Forelimb muscle (tissue), 1 donor: Measurements from ENCODE around the gene ABI1. TPM values are rescaled to one million over a fixed set of nuclear protein-coding genes. Genes with fewer than 3 reads are reported as not detected.
"Not testable (repeated sequence)": the region's sequence is repeated elsewhere in the genome, so short reads cannot be mapped to it uniquely, and the experiment has no call there.

Source experiments
- DNase-seq: peaks from one replicate; pipeline ENCODE4 v3.0.0-alpha.2; 2013; ENCODE audit warnings: low read depth
- polyA plus RNA-seq: library from polyadenylated mRNA; unstranded; fragments of 120-200 nt; gene quantifications from one replicate; pipeline ENCODE4 v1.2.1, GENCODE V29; 2013; ENCODE audit not compliant: insufficient read length

ABI1 gene
- 43.9 TPM for polyA plus RNA-seq

DNA sequence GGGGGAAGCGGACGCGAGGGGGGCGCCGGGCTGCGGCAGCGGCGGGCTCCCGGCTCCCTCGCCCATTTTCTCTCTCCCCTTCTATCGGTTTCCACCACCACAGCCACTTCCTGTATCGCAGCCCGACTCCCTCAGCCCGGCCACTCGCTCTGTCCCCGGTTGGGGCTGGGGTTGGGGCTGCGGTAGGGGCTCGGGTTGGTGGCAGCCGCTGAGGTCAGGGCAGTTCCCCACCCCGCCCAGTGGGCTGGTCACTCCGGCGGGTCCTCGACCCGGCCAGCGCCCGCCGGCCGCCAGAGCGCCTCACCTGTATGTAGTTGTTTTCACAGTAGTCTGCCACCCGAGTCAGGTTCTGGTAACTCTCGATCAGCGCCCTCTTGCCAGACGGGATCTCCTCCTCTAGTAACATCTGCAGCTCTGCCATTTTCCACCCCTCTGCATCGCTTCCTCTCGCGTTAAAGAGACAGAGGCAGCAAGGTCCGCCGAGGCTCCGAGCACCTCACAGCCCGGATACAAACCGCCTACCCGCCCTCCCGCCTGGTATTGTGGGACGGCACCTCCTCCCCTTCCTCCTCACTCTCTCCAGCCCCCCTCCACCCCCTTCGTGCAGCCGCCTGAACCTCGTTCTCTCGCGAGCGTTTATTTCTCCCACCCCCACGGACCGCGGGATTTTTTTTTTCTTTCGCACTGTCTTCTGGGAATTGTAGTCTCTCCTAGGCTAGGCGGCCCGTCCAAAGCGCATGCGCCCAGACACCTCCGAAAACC, at the start of gene ABI1:
Gene ABI1, minus strand, starts transcription at position 516 of the 762 bp plus-strand sequence. Its CDS starts 95 bp downstream, at position 421.
- peak; percentile 97 for DNase-seq

DNA sequence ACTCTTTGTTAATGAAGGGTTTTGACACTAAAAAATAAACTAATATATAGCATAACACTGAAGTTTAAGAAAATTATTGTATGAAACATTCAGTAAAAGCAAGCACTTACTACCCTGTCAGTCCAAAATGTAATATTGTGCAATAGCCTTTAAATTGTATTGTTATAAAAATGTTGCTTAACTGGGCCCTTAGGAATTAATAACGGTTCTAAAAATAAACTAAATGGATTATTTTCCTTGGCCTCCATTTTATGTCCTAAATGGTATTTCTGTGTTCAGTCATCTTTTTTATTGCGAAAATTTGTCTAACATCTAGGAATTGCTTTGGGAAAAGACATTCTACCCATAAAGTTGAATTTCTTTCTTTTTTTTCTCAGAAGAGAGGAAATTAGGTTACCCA, 49.0 kb upstream of the ABI1 start:
- DNase-seq, result no peak

DNA sequence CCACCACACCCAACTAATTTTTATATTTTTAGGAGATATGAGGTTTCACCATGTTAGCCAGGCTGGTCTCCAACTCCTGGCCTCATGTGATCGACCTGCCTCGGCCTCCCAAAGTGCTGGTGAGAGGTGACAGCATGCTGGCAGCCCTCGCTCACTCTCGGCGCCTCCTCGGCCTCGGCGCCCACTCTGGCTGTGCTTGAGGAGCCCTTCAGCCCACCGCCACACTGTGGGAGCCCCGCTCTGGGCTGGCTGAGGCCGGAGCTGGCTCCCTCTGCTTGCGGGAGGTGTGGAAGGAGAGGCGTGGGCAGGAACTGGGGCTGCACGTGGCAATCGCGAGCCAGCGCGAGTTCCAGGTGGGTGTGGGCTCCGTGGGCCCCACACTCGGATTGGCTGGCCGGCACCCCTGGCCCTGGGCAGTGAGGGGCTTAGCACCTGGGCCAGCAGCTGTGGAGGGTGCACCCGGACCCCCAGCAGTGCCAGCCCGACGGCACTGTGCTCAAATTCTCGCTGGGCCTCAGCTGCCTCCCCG, 44.6 kb upstream of the ABI1 start:
- not testable (repeated sequence) for DNase-seq

DNA sequence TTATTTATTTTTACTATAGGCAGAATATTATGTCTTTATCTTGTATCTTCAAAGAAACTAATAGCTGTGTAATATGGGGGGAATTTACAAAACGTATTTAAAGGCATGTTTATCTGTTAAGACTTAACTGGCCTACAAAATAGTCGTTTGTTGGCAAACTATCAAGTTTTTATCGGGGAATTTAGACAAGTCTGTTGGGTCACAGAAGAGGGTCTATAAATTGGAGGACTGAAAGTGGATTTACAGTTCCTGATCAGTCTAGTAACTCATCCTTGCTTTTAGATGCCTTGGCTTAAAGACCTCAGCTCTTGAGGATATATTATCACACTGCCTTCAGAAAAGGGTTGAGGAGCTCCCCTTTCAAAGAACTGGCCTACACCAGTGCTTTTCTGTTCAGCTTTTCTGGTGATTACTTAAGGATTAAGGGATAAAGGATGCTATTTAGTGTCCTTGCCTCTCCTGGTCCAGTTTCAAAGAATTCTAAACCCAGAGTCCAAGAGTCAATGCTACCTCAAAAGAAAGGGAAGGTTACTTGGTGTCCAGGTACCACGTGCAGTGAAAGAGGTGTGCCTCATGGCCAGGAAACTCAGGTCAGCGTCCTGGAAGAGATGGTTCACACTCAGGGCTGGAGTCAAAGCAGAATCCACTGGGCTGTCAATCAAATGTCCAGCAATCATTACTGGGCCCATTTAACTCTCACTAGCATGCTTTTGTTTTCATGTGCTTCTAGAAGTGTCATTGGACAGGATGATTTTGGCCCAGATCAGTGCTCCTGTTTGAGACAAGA, 42.9 kb upstream of the ABI1 start:
- DNase-seq, result no peak

DNA sequence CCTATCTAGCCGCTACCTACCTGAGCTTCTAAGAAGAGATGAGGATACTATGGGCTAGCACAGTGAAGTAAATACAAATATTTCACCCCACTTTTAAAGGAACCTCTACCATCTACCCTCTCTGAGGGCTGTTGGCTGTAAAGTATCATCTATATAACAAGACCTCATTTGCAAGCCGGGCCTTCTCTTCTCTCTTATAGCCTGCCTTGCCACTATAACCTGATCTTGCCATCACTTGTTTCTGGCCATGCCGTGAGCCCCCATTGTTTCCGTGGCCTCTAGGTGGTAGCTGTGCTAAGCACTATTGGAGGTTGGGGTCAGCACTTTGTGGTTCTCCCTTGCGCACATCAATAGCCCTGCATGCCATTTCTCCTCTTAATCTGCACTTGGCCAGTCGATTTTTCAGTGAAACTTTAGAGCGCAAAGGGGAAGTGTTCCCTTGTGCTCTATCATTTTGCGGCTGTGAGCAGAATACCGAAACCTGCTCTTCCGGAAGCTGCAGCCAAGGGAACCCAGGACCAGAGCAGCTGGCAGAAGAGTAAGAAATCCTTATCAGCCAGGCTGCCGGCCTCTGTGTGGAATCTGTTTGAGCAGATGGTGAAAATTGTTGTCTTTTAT, 31.7 kb upstream of the ABI1 start:
- DNase-seq, result not testable (repeated sequence)

DNA sequence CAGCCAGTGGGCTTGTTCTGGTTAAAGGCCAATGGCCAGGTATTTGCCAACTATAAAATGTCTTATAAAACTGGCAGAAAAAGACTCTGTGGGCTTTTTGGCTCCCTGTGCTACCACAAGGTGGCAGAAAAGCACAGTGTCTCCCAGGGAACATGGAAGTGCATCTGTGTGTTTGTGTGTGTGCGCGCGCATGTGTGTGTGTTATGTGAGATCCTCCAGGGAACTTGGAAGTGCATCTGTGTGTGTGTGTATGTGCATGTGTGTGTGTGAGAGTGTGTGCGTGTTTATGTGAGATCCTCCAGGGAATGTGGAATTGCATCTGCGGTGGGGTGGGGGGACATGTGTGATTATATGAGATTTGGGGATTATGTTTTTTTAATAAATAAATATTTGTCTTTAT, 30.2 kb upstream of the ABI1 start:
- peak; percentile 14 for DNase-seq

DNA sequence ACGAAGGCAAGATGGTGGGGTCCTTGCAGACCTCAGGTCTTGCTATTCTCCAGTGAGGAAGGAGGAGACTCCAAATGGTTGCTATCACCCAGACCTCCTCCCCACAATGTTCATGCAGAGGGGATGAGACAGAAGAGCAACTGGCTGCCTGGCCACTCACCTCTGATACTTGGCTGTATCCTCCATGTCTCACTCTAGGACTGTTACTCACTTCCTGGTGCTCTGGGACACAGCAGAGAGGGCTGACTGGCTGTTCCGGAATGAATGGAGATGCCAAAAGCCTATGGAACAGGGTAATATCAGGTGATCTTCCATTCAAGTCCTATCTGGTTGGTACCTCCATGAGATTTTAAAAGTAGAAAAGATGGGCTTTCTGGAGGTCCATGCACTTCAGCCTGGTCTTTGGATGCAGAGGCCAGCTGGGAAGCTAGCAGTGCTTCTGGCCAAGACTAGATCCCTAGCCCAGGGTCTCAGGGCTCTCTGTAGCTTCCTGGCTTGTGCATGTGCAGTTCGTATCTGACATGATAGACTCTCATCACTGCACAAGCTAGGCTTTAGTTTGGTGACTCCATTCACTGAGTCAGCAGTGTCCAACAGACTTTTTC, 27.0 kb upstream of the ABI1 start:
- DNase-seq, result no peak

DNA sequence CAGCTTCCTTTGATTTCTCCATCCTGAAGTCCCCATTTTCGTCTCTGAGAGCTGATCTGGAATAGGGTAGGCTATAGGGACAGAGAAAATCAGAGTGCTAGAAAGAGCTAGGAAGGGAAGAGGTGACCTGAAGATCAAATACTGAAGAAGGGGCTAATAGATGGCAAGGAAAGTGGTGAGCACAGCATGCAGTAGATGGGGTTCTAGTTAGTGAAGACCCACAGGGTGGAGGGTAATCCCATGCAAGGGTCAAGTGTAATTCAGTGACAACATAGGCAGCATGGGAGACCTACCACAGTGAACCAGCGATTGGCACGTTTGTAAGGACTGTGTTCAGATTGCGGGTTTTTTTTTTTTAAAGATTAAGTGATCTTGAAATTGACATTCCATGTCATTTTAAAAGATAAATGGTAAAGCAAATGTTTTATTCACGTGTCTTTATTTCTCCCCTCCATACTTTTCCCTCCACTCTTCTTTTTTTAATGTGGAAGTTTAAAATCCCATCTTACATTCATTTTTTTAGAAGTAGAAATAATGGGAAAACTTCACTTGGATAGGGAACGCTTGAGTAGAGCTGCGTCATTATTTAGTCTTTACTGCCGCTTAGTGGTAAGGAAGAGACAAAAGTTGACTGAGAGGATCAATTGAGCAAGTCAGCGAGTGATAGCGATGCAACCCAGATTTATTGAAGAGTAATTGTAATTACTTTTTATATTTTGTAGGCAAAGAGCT, 21.0 kb upstream of the ABI1 start:
- DNase-seq, result no peak

DNA sequence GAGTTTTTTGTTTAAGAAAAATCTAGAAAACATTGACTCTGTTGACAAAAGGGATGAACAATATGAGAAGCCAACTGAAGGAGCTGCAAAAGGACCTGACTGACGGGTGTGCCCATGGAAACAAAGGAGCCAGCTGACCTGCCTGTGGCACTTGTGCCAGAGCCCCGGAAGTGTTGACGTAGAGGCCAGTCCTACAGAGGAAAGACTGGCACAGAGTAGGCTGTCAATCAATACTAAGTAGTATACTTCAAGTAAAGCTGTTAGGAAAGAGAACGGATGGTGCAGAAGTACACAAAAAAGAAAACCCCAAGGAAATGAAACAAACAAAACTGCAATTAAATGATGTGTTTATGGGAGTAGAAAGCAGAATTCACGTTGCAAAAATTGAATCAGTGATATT, 19.0 kb upstream of the ABI1 start:
- no peak for DNase-seq

DNA sequence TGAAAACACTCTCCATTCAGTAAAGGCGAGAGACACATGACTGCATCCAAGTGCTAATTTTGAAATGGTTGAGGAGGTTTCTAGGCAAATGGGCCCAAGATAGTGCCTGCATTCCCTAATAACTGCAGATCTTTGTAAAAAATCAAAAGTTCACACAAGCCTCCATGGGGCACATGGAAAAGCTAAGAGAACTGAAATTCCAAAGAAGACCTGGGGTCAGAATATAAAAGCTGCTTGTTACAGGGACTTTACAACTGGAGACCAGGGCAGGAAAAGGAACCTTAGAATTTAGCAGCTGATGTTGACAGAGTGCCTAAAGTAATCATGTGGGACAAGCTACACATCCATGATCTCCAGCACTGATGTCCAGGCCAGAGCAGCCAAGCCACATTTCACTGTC, 10.0 kb upstream of the ABI1 start:
- DNase-seq, result no peak

DNA sequence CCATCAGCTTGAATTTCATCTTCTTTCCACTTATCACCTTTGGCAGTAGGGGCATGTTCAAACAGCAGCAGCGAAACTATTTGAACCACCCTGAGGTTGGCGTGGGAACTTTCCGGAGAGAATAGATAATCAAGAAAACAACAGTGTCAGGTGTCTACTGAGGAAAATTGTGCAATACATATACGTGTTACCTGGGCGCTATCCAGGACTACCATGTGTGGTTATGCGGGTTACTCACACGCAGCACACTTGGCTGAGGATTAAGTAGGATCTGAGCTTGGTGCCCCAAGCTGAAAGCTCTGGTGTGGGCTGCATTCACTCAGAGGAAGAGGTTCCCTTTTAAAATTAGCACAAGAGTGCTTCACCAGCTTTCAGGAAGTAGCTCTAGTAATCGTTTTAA, 8.8 kb upstream of the ABI1 start:
- no peak for DNase-seq

DNA sequence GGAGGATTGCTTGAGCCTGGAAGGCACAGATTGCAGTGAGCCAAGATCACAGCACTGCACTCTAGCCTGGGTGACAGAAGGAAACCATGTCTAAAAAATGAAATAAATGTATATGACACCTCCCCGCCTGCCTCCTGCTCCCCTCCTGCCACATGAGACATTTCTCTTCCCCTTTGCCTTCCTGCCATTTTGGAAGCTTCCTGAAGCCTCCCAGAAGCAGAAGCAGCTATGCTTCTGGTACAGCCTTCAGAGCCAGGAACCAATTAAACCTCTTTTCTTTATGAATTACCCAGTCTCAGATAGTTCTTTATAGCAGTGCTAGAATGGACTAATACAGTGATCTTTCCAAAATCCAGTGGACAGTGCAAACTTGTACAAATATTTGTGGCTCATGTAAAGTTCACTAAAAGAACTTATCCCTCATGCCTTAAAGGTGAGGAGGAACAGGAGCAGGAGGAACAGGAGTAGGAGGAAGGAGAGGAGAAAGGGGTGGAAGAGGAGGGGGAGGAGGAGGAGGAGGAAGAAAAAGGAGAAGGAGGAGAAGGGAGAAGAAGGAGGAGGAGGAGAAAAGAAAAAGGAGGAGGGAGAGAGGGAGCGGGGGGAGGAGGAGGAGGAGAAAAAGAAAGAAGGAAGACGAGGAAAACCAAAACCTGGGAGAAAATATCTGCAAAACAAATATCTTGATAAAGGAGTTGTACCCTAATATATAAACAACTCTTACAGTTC, 2.8 kb upstream of the ABI1 start:
- DNase-seq, result no peak

DNA sequence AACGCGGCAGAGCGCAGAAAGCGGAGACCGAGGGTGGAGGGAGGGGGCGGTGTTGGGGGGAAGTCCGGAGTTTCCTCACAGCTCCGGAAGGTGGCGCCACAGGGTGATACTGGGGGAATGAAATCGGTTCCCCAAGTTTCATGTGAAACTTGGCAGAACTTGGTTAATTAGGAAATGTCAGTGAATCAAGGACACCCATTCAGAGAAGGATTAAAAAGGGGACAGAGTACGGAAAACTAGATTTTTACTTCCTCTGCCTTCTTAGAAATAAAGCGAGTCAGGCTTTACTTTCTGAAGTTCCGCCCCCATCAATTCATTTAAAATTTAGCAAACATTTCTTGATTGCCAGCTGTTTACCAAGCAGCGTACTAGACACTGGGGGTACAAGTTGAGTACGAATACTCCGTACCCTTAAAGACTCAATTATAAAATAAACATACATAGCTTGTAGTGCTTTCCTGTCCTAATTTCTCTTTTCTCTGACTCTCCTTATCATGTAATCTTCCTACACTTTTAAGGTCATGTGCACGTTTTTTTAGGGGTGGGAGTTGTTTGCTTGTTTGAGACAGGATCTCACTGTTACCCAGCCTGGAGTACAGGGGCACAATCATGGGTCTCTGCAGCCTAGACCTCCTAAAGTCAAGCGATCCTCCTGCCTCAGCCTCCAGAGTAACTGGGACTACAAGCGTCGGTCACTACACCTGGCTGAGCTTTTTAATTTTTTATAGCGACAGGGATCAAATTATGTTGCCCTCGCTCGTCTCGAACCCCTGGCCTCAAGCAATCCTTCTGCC, 644 bp upstream of the ABI1 start:
- no peak for DNase-seq

DNA sequence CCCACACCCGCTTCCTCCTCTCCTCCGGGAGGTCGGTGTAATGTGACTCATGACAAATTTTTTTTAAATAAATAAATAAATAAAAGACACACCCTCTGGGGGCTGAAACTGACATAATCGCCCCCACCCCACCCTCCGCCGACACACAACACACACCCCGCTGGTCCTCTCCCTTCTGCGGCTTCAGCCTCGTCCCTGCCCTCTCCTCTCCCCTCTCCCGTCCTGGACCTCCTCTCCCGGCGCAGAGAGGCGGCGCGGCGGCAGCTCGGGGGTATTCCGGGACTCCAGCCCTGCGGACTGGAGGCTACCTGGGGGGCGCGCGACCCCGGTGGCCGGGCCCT, 686 bp downstream of the ABI1 start:
- DNase-seq, result no peak

DNA sequence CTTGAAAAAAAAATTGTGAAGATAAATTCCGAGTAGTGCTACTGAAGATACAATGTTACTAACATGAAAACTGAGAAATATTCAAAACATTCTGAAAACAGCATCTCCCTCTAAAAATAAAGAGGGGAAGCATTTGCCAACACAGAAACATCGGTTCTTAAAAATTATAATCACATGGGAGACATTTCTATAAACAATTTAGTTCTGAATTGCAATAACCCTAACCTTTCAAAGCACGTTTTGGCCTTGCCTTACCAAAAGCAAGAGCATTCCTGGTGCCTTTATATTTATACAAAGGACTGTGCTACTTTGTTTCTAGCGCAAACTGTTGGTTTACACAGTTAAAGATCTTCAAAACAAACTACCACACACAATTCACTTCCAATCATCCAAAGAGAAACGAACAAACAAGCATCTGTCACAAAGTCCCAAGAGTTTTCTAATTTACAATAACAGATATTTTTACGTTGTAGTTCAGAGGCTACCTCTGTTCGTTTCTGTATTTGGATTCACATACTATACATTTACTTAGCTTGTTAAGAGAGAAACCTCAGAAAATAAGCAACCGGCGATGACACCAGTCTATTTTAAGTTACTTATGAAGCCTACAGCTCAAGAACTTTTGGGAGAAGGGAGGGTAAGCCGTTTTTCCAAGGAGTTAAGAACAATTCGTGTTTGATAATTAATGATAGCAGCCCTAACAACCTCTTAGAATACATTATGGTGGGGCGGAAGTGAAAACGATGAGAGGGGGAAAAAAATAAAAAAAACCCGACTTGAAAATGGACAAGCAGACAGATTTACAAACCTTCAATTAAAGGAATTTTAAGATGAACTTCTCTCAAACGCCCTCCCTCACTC, 1.3 kb downstream of the ABI1 start:
- no peak for DNase-seq

DNA sequence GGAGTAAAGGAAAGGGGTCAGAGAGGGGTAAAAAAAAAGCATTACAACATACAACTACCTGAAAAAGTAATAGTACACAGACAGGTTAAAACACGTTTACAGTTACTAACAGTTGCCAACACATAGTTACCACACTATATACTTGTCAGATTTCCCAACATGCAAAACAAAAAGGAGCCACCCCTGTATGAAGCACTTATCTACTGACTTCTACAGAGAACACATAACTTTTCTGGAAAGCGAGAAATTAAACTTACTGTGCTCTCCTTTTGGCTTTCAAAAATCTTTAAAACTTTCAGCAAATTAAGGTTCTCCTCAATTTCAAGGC, 2.1 kb downstream of the ABI1 start:
- no peak for DNase-seq

DNA sequence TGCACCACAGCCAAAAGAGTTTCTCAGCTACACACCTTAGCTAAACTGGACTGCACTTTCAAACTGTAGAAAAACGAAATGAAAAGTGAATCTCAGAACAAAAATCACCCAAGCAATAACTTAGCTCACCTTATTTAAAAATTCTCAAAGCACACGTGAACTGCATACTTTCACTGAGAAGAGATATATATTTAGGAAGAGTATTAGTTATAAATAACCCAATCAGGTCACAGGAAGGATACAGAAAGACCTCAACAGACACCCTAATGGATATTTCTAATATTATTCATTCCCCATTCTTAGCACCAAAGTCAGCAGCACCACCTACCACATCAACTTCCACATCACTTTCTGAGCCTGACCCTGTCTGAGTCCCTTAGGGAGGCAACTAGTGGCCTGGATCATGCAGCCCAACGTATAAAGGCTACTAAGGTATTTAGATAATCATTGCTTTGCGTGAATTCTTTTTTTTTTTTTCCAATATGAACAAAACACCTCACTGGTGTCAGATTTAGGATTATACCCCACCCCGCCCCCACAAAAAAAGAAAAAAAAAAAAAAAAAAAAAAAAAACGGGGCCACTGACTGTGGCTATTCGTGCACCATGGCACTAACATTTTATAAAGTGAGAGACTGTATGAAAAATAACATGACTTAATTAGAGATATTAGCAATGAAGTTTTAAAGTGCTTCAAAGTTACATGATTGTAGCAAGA, 2.6 kb downstream of the ABI1 start:
- no peak for DNase-seq

DNA sequence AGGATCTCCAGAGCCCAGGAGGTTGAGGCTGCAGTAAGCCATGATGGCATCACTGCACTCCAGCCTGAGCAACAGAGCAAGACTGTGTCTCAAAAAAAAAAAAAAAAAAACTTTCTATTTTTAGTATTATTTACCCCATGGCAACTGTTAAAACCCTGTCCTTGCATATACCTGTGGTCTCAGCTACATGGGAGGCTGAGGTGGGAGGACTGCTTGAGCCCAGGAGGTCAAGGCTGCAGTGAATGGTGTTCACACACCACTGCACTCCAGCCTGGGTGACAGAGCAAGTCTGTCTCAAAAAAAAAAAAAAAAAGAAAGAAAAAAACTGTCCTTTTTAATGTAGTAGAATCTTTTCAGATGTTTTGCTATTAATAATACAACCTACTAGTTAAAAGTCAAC, 3.2 kb downstream of the ABI1 start:
- DNase-seq, result not testable (repeated sequence)
